GM21381 (cell line): Measurements from ENCODE around the gene ARHGAP9.
"Not testable (repeated sequence)": the region's sequence is repeated elsewhere in the genome, so short reads cannot be mapped to it uniquely, and the experiment has no call there.

Source experiments
- ATAC-seq: cut with Tn5 transposase; IDR thresholded peaks from one replicate; pipeline ENCODE4 v1.9.1; 2021; ENCODE audit warnings: mild to moderate bottlenecking, moderate library complexity; ENCODE audit not compliant: unreplicated experiment

The ARHGAP9 gene

DNA sequence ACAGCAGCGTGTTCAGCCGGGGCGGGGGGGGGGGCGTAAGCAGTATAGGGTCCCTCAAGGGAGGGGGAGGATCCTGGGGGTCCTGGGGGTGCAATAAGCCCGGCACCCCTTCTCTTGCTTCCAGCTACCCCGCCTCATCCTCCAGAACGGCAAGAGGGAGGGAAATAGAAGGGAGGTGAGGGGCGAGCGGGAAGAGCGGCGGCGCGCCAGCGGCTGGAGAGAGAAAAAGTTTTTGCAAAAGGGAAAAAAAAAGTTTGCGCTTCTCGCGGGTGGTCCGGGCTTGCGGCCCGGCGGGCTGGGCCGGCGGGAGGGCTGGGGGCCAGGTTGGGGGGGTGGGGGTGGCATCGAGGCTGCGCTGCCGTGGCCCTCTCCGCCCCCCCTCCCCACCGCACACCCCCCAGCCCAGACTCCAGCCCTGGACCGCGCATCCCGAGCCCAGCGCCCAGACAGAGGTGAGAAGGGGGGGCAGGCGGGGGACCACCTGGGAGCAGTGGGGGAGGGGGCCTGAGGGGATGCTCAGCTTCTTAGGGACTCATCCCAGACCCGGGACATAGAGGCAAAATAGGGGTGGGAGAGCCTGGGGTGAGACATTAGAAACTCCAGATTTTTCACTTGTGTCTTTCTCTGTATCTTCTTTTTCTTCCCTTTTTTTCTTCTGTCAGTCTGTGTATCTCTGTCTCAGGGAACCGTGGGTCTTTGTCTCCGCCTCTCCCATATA is 19.8 kb downstream of the ARHGAP9 start, which contains the start of gene GLI1:
Gene GLI1 (plus strand): TSS at position 36 of the 718 bp plus-strand sequence. CDS start 3,907 bp downstream, outside the sequence.
- ATAC-seq: no peak

DNA sequence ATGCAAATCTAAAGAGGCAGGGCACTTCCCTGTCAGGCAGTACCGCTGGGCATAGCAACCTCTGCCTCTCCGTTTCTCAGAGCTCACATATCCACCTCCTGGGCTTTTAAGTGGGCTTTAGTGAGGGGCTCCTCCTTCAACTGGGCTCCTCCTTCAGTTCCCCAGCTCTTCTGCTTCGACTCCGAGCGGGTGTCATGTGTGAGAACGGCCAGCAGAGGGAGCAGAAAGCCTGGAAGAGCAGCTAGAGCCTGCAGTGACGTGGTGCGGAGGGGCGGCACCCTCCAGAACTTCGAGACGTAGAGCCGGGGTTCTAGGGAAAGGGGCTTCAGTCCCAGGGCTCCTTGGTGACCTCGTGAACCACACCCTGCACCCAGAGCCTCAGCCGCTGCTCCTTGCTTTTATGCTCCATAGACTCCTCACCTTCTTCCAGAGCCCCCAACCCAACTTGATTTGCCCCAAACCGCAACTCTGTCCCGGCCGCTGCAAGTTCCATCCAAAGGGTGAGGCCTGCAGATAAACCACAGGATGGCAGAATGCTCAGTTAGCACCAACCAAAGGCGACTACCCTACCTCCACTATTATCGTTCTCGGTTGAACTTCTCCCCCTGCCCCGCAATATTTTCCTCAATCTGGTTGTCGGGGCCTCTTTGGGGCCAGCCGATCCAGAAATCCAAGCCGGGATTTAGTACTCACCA is 20.5 kb downstream of the ARHGAP9 start:
- peak; percentile 51 for ATAC-seq

DNA sequence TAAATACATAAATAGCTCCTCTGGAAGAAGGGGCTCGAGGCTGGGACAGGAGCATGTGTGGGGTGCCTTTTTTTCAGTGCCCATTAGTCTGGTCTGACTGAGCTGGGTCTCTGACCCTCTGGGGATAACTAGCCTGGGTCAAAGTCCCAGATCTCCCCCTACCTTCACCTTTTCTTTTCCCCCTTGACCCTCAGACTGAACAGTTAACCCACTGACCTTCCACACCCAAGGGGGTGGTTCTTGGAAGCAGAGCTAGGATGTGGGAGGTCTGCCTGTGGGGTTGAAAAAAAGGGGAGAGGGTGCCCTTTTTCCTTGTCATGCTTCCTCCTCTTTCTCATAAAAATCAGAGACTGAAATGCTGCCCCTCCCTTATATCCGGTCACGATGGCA is 21.0 kb downstream of the ARHGAP9 start:
- ATAC-seq: no peak

DNA sequence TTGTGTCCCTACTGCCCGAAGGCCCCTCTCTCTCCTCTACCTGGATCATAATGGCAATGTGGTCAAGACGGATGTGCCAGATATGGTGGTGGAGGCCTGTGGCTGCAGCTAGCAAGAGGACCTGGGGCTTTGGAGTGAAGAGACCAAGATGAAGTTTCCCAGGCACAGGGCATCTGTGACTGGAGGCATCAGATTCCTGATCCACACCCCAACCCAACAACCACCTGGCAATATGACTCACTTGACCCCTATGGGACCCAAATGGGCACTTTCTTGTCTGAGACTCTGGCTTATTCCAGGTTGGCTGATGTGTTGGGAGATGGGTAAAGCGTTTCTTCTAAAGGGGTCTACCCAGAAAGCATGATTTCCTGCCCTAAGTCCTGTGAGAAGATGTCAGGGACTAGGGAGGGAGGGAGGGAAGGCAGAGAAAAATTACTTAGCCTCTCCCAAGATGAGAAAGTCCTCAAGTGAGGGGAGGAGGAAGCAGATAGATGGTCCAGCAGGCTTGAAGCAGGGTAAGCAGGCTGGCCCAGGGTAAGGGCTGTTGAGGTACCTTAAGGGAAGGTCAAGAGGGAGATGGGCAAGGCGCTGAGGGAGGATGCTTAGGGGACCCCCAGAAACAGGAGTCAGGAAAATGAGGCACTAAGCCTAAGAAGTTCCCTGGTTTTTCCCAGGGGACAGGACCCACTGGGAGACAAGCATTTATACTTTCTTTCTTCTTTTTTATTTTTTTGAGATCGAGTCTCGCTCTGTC is 22.8 kb downstream of the ARHGAP9 start:
- ATAC-seq: no peak

DNA sequence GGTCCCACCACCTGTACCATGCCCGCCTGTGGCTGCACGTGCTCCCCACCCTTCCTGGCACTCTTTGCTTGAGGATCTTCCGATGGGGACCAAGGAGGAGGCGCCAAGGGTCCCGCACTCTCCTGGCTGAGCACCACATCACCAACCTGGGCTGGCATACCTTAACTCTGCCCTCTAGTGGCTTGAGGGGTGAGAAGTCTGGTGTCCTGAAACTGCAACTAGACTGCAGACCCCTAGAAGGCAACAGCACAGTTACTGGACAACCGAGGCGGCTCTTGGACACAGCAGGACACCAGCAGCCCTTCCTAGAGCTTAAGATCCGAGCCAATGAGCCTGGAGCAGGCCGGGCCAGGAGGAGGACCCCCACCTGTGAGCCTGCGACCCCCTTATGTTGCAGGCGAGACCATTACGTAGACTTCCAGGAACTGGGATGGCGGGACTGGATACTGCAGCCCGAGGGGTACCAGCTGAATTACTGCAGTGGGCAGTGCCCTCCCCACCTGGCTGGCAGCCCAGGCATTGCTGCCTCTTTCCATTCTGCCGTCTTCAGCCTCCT is 23.4 kb downstream of the ARHGAP9 start:
- no peak for ATAC-seq

DNA sequence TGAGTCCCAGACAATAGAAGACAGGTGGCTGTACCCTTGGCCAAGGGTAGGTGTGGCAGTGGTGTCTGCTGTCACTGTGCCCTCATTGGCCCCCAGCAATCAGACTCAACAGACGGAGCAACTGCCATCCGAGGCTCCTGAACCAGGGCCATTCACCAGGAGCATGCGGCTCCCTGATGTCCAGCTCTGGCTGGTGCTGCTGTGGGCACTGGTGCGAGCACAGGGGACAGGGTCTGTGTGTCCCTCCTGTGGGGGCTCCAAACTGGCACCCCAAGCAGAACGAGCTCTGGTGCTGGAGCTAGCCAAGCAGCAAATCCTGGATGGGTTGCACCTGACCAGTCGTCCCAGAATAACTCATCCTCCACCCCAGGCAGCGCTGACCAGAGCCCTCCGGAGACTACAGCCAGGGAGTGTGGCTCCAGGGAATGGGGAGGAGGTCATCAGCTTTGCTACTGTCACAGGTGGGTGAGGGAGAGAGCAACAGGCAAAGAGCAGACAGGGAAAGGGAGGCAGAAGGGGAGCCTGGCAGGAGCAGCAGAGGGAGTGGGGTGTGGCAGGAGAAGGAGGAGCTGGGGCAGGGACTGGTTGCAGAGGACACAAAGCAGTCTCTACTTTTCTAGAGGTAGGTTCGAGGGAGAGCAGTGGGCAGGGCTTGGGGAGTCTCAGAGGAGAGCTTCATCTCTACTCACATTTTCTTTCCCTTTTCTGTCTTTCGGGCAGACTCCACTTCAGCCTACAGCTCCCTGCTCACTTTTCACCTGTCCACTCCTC is 24.1 kb downstream of the ARHGAP9 start:
- no peak for ATAC-seq

DNA sequence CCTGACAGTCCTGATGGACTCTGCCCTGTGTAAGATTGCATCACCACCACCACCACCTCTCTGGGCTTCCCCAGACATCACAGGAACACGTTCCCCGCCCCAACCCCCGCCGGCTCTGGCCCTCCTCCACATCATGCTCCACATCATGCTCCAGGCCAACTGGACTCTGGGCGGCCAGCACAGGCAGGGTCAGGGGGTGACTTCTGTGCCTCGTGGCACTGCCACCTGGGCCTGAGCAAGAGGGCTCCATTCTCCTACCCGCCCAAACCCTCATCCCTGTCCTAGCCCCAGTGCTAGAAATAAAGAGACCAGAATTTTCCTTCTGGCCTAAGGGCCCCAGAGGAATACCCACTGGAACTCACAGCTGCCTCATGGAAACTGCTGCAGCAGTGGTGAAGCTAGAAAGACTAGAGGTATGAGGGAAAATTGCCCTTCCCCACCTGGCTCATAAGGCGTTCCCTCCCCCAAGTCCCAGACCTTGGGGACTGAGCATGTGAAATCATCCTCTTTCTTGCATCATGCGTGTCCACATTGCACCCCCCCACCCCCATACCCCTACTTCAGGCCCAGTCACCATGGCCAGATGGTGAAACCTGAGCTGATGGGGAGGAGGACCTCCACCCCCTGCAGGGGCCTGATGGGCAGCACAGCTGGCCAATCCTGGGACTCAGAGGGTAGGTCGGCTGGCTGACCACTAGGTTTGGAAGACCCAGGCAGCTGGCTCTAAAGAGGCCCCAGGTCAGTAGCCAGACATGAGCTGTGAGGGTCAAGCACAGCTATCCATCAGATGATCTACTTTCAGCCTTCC is 24.9 kb downstream of the ARHGAP9 start, which contains the start of gene INHBE:
Gene INHBE (plus strand): TSS at position 742 of the 808 bp plus-strand sequence. CDS start 230 bp downstream, outside the sequence.
- ATAC-seq: no peak

DNA sequence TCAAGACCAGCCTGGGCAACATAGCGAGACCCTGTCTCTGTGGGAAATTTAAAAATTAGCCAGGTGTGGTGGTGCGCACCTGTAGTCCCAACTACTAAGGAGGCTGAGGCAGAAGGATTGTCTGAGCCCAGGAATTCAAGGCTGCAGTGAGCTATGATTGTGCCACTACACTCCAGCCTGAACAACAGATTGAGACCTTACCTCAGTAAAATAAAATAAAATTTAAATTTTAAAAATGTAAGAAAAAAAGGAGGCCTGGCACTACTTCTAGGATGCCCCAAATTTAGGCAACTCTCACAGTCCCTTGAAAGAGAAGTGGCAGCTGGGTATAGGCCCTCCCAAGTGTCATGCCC is 25.5 kb downstream of the ARHGAP9 start:
- no peak for ATAC-seq

DNA sequence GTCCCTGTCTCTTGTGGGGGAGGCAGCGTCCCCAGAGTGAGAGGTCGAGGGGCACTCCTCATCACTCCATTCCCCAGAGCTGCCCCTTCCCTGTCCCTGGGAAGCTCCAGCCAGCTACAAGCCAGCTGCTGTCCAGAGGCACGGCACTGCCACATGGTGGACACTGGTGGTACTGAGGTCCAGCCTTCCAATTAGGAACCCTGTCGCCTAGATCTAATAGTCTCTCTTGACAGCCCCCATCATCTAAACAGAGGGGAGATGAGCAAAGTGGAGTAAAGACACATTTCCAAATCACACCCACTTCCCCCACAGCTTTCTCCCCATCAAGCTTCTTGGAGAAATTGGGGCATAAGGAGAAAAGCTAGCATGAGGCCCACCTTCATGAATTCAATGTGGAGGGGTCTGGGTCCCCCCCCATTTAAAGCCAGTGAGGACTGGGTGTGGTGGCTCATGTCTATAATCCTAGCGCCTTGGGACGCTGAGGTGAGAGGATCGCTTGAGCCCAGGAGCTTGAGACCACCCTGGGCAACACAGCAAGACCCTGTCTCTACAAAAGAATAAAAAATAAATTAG is 26.6 kb downstream of the ARHGAP9 start:
- ATAC-seq: no peak

DNA sequence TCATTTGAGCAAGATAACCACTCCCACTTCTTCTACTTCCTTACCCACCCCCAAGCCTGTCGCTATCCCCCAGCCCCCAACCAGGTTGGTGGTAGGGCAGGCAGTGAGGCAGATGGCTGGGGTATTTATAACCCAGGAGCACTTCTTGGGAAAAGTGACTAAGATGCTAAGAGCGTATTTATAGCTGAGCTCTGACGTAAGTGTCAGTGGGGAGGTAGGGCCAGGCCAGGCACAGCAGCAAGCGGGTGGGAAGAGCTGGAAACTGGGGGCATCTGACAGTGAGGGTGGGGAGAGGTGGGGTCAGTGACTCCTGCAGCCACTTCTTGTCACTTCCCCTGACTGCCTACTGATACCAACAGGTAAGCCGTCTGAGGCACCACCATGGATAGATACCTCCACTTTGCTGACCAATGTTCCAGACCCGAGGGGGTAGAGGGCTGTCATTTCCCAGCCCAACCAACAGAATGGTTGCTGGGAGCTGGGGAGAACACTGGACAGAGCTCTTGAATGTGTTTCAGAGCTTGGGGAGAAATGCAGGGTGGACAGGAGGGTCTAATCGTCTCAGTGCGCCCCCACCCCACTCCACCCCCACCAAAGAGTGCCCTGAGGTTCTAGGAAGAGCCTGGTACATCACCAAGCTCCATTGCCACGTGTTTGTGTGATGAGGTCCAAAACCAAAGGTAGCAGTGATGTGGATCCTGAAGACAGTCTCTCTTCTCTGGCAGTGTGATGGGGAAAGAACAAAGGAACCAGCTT is 27.3 kb downstream of the ARHGAP9 start:
- ATAC-seq: no peak

DNA sequence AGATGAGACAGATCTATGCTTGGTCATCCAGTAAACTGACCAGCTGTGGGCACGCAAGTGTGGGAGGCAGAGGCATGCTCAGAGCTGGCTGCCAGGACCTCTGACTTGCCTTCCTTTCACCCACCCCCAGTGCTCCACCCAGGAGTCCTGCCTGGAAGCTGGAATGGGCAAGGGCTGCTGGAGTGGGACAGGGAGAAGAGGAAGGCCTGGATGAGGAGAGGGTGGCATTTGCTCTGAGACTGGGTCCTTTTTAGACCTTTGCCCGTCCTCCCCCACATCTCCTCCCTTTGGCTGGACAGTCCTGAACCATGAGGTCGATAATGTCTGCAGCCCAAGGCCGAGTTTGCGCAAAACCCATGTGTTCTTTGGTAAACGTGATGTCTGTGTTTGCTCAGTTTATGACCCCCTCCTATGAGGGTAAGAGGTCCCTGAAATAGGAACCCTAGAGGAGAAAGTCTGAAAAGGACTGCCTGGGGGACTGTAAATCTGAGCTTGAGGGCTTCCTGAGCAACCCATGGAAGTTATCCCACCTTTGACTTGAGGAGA is 28.4 kb downstream of the ARHGAP9 start:
- no peak for ATAC-seq

DNA sequence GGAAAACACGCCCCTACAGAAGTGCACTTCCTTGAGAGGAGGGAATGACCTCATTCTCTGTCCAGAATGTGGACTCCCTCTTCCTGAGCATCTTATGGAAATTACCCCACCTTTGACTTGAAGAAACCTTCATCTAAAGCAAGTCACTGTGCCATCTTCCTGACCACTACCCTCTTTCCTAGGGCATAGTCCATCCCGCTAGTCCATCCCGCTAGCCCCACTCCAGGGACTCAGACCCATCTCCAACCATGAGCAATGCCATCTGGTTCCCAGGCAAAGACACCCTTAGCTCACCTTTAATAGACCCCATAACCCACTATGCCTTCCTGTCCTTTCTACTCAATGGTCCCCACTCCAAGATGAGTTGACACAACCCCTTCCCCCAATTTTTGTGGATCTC is 29.6 kb downstream of the ARHGAP9 start:
- ATAC-seq: no peak

DNA sequence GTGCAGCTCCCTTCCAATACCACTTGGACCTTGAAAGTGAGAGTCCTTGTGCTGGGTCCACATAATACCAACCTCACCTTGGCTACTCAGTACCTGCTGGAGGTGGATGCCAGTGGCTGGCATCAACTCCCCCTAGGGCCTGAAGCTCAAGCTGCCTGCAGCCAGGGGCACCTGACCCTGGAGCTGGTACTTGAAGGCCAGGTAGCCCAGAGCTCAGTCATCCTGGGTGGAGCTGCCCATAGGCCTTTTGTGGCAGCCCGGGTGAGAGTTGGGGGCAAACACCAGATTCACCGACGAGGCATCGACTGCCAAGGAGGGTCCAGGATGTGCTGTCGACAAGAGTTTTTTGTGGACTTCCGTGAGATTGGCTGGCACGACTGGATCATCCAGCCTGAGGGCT is 30.3 kb downstream of the ARHGAP9 start:
- no peak for ATAC-seq

DNA sequence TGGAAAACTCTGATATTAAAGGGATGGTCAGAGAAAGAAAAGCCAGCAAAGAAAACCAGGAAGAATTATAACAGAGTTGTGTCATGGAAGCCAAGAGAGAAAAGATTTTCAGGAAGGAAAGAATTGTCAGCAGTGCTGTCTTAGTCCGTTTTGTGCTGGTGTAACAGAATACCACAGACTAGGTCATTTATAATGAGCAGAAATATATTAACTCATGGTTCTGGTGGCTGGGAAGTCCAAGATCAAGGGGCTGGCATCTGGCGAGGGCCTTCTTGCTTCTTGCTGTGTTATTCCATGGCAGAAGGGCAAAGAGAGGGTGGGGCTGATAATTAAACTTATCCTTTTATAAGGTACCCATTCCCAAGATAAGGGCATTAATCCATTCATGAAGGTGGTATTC is 31.0 kb downstream of the ARHGAP9 start:
- ATAC-seq: no peak

DNA sequence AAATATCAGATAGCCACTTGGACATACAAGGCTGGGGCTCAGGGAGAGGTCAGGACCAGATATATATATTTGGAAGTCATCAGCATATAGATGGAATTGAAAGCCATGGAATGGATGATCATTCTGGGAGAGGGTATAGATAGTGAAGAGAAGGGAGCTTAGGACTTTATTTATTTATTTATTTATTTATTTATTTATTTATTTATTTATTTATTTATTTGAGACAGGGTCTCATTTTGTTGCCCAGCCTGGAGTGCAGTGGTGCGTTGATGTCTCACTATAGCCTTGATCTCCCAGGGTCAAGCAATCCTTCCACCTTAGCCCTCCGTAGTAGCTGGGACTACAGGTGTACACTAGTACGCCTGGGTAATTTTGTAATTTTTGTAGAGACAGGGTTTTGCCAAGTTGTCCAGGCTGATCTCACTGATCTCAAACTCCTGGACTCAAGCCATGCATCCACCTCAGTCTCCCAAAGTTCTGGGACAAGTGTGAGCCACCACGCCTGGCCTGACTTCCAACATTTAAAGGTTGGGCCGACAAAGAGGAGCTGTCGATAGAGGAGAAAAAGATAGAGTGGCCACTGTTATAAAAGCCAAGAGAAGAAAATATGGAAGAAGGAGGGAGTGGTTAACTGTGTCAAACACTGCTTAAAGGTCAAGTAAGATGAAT is 33.2 kb downstream of the ARHGAP9 start:
- no peak for ATAC-seq

DNA sequence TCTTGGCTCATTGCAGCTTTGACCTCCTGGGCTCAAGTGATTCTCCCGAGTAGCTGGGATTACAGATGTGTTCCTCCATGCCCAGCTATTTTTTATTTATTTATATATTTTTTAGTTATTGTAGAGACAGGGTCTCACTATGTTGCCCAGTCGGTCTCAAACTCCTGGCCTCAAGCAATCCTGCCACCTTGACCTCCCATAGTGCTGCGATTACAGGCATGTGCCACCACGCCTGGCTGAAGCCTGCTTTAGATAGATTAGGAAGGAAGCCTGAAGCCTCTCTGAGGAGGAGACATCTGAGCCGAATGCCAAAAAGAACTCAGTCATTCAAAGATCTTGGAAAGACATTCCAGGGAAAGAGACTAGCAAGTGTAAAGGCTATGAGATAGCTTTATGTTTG is 34.9 kb downstream of the ARHGAP9 start:
- ATAC-seq: no peak

DNA sequence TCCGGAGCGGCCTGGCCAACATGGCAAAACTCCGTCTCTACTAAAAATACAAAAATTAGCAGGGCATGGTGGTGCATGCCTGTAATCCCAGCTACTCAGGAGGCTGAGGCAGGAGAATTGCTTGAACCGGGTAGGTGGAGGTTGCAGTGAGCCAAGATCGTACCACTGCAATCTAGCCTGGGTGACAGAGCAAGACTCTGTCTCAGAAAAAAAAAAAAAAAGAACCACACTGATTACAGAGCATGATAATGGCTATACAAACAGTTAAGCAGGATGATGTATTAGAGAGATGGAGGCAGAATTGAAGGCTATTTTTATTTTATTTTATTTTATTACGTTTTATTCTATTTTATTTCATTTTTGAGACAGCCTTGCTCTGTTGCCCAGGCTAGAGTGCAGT is 35.3 kb downstream of the ARHGAP9 start:
- not testable (repeated sequence) for ATAC-seq

DNA sequence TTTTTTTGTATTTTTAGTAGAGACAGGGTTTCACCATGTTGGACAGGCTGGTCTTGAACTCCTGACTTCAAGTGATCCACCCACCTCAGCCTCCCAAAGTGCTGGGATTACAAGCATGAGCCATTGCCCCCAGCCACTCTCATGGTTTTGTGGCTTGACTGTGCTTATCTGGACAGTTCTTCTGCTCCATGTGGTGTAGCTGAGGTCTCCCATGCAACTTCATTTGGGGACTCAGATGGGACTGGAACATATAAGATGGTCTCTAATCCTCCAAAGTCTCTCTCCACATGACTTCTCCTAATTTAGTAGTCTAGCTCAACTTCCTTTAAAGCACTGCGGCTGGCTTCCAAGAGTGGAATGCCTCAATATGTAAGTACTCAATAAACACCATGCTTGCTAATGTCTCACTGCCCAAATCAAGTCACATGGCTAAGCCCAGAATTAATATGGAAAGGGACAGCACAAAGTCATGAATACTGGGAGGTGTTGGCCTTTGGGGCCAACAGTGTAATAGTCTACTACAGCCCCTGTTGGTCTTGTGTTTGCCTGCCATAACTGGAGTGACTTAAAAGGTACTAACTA is 37.7 kb downstream of the ARHGAP9 start:
- ATAC-seq: no peak
